ENCODE data around the gene P3H3.

The P3H3 gene

DNA sequence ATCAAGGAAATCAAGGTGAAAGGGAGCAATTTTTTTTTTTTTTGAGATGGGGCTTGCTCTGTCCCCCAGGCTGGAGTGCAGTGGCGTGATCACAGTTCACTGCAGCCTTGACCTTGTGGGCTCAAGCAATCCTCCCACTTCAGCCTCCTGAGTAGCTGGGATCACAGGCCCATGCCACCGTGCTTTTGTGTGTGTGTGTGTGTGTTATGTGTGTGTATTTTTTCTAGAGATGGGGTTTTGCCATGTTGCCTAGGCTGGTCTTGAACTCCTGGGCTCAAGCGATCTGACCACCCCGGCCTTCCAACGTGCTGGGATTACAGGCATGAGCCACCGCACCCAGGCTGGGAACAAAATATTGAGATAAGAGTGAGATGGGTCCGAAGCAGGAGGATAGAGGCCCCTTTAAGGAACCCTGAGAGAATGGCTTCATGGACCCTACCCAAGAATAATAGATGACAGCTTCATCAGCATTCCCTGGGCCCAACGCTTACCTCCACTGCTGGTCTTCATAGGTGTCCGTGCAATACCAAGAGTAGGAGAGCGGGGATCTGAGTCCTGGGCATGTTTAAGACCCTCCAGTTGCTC, 21.9 kb downstream of the P3H3 start:
- Histone ChIP-seq H3K27me3 (replicated peaks; ENCODE audit: insufficient read depth, low read length) (no peaks in the 10 kb centered on the region), H3K79me2 (ENCODE audit: low read length) (peaks cover 47% of the 10 kb centered on the region)

DNA sequence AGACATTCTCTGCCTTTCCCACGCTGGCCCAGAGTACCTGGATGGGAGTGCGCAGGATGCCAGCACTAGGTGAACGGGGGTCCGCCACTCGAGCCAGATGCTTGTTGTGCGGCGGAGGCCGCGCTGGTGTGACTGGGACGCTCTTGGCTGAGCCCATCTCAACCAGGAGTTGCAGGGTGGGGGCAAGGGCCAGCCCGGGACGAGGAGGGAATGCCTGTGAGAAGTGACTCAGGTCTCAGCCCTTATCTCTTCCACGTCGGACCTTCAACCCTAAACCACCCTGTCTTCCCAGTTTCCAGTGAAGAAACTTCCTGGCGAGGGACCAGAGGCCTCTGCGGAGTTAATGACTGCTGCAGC, 22.6 kb downstream of the P3H3 start:
- H3K9me2 ChIP-seq (replicated peaks; ENCODE audit: insufficient read depth, low read length), result no peaks in the 10 kb centered on the region
- peak overlapping the region; percentile 34 for H2AFZ ChIP-seq (ENCODE audit: low read length)
- TF ChIP-seq, protein P1, sequence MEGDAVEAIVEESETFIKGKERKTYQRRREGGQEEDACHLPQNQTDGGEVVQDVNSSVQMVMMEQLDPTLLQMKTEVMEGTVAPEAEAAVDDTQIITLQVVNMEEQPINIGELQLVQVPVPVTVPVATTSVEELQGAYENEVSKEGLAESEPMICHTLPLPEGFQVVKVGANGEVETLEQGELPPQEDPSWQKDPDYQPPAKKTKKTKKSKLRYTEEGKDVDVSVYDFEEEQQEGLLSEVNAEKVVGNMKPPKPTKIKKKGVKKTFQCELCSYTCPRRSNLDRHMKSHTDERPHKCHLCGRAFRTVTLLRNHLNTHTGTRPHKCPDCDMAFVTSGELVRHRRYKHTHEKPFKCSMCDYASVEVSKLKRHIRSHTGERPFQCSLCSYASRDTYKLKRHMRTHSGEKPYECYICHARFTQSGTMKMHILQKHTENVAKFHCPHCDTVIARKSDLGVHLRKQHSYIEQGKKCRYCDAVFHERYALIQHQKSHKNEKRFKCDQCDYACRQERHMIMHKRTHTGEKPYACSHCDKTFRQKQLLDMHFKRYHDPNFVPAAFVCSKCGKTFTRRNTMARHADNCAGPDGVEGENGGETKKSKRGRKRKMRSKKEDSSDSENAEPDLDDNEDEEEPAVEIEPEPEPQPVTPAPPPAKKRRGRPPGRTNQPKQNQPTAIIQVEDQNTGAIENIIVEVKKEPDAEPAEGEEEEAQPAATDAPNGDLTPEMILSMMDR (IDR thresholded peaks at IDR 0.05; ENCODE audit: low read length), result no peak
- TF ChIP-seq EZH2 (optimal IDR thresholded peaks at IDR 0.05; ENCODE audit: low read depth, low read length) (no peak), EZH2phosphoT487 (IDR thresholded peaks at IDR 0.05; ENCODE audit: low read length) (no peak)
- peaks cover 10% of the 10 kb centered on the region for H3F3A ChIP-seq (ENCODE audit: insufficient read depth, low read length)
- H3K4me2 ChIP-seq (ENCODE audit: low read depth, low read length), result peak overlapping the region; percentile 97
- H3K79me2 ChIP-seq (ENCODE audit: low read length), result peaks cover 54% of the 10 kb centered on the region
- no peaks in the 10 kb centered on the region for H3K9me3 ChIP-seq (replicated peaks; ENCODE audit: insufficient read depth, low read length)
- peak overlapping the region; percentile 63 for H3K9ac ChIP-seq (ENCODE audit: low read length)
- no peaks in the 10 kb centered on the region for H3K27me3 ChIP-seq (replicated peaks; ENCODE audit: insufficient read depth, low read length)
- no peak for DNase-seq
- H3K27ac ChIP-seq (ENCODE audit: low read length), result no peak overlapping the region; the same call in 1 of the 2 replicates
- peak overlapping the region; percentile 87 for H3K4me3 ChIP-seq (ENCODE audit: low read length)
- H4K20me1 ChIP-seq (ENCODE audit: insufficient read depth, low read length), result no peaks in the 10 kb centered on the region
- H3K36me3 ChIP-seq (replicated peaks; ENCODE audit: insufficient read depth, low read length), result no peaks in the 10 kb centered on the region
- peaks cover 28% of the 10 kb centered on the region for H3K4me1 ChIP-seq (ENCODE audit: low read length)

More for the DNA sequence above, 21.9 kb downstream of the P3H3 start:
- no peak for DNase-seq
- Histone ChIP-seq H3K4me2 (ENCODE audit: low read depth, low read length) (peak overlapping the region; percentile 97), H4K20me1 (ENCODE audit: insufficient read depth, low read length) (no peaks in the 10 kb centered on the region), H3K36me3 (replicated peaks; ENCODE audit: insufficient read depth, low read length) (no peaks in the 10 kb centered on the region), H3K9ac (ENCODE audit: low read length) (peak overlapping the region; percentile 63), H3K9me2 (replicated peaks; ENCODE audit: insufficient read depth, low read length) (no peaks in the 10 kb centered on the region), H3K9me3 (replicated peaks; ENCODE audit: insufficient read depth, low read length) (no peaks in the 10 kb centered on the region), H2AFZ (ENCODE audit: low read length) (no peak overlapping the region), H3F3A (ENCODE audit: insufficient read depth, low read length) (peaks cover 10% of the 10 kb centered on the region), H3K4me1 (ENCODE audit: low read length) (peaks cover 28% of the 10 kb centered on the region), H3K4me3 (ENCODE audit: low read length) (peak overlapping the region; percentile 87), H3K27ac (ENCODE audit: low read length) (no peak overlapping the region)
- no peak for TF ChIP-seq EZH2 (optimal IDR thresholded peaks at IDR 0.05; ENCODE audit: low read depth, low read length)
- TF ChIP-seq EZH2phosphoT487 (IDR thresholded peaks at IDR 0.05; ENCODE audit: low read length), result no peak
- TF ChIP-seq, protein P1 (IDR thresholded peaks at IDR 0.05; ENCODE audit: low read length), result no peak

DNA sequence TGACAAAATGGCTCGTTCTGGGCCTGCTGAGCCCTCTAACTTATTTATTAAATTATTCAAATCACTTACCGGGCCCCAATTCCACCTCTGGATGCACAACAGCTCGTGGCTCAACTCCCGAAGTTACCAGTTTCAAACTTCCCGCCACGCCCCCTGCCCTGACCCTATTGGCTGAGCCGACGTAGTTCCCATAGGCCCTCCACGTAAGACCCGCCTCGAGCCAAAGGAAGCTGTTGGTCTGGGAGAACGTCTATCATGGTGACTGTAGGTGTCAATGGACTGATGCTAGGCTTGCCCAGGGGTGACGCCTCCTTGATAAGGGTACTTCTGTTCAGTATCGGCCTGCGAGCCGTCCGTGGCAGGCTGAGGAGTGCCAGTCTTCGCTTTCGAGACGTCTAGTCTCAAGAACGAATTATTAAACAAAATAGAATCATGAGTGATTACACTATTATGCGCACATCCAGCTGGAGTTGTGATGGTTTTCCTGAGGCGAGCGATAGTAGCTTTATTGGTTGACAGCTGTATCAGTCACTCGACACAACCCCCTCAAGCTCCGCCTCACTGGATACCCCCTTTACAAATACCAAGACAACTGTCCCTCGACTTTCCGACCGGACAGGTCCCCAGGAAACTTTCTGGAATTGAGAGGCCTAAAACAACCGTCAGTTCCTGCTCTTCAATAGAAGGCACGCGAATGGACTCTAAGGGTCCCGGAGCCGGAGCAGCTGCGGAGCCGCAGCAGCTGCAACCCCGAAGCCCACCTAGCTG, 23.1 kb downstream of the P3H3 start, which contains the start of gene CDCA3:
Gene CDCA3, minus strand, starts transcription at position 134 of the 768 bp plus-strand sequence. CDS start 334 bp downstream, outside the sequence.
- Histone ChIP-seq H3K9ac (ENCODE audit: low read length) (peak within 1 kb of the TSS; percentile 65), H2AFZ (ENCODE audit: low read length) (peak within 1 kb of the TSS; percentile 84), H3K36me3 (replicated peaks; ENCODE audit: insufficient read depth, low read length) (no peaks in the 10 kb centered on the region), H3K4me1 (ENCODE audit: low read length) (peaks cover 28% of the 10 kb centered on the region), H3K27ac (ENCODE audit: low read length) (peak within 1 kb of the TSS; percentile 72; the same call in 1 of the 2 replicates), H3K9me3 (replicated peaks; ENCODE audit: insufficient read depth, low read length) (no peaks in the 10 kb centered on the region), H4K20me1 (ENCODE audit: insufficient read depth, low read length) (no peaks in the 10 kb centered on the region), H3K4me3 (ENCODE audit: low read length) (peak within 1 kb of the TSS; percentile 87), H3F3A (ENCODE audit: insufficient read depth, low read length) (peaks cover 10% of the 10 kb centered on the region), H3K4me2 (ENCODE audit: low read depth, low read length) (peak within 1 kb of the TSS; percentile 97), H3K9me2 (replicated peaks; ENCODE audit: insufficient read depth, low read length) (no peaks in the 10 kb centered on the region), H3K79me2 (ENCODE audit: low read length) (peaks cover 59% of the 10 kb centered on the region), H3K27me3 (replicated peaks; ENCODE audit: insufficient read depth, low read length) (no peaks in the 10 kb centered on the region)
- TF ChIP-seq EZH2 (optimal IDR thresholded peaks at IDR 0.05; ENCODE audit: low read depth, low read length), result no peak
- TF ChIP-seq, protein P1 (IDR thresholded peaks at IDR 0.05; ENCODE audit: low read length), result no peak
- TF ChIP-seq EZH2phosphoT487 (IDR thresholded peaks at IDR 0.05; ENCODE audit: low read length), result no peak
- peak; percentile 99 for DNase-seq
